ENCODE data around the gene LCE7A.

The LCE7A gene

GRCh38 chr1:152870831-152871730 lies 11.3 kb downstream of the LCE7A start:
- no peak overlapping the region for H3K27ac Mint-ChIP-seq
- no peaks in the 10 kb centered on the region for H3K9me3 Mint-ChIP-seq (ENCODE audit: low read depth)
- H3K36me3 Mint-ChIP-seq = no peaks in the 10 kb centered on the region
- no peak overlapping the region for H3K4me3 Mint-ChIP-seq
- no peaks in the 10 kb centered on the region for H3K4me1 Mint-ChIP-seq (ENCODE audit: low read depth)
- peaks cover 6% of the 10 kb centered on the region for H3K27me3 Mint-ChIP-seq

DNA sequence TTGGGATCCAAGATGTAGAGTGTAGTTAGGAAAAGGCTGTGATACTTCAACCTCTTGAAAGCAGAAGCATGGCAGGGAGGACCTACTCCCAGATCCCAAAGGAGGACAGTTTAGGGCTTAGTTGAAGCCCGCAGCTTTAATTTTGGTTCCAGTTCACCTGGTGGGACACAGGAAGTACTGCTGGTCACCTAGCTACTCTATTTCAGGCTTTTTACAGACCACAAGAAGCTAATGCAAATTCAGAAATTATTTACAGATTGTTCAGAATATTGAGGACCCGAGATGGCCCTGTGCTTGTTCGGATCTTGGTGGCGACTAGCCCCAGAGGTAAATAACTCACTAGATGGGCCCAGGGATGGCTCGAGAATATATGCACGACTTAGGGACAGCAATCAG lies 11.9 kb downstream of the LCE7A start:
- H3K9me3 Mint-ChIP-seq (ENCODE audit: low read depth) = no peaks in the 10 kb centered on the region
- H3K36me3 Mint-ChIP-seq = no peaks in the 10 kb centered on the region
- no peak overlapping the region for H3K27ac Mint-ChIP-seq
- H3K4me3 Mint-ChIP-seq = no peak overlapping the region
- no peaks in the 10 kb centered on the region for H3K4me1 Mint-ChIP-seq (ENCODE audit: low read depth)
- peaks cover 6% of the 10 kb centered on the region for H3K27me3 Mint-ChIP-seq

DNA sequence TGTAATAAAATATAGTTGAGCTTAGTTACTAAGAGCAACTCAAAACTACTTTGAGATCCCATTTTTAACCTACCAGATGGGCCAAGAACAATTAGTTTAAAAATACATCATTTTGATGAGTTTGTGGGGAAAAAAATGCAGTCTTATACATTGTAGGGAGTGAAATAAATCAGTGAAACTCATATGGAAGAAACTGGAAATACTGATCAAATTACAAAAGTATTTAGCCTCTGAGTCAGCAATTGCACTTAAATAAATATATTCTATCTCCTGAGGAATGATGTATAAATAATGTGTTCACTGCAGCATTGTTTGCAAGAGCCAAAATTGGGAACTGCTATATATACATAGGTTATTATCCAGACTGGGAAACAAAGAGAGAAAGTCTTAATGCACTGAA lies 13.7 kb downstream of the LCE7A start:
- Mint-ChIP-seq H3K9me3 (ENCODE audit: low read depth) (peaks cover 5% of the 10 kb centered on the region), H3K27ac (no peak overlapping the region)

GRCh38 chr1:152876827-152877226 lies 17.0 kb downstream of the LCE7A start:
- no peak overlapping the region for H3K4me3 Mint-ChIP-seq
- peaks cover 11% of the 10 kb centered on the region for H3K27me3 Mint-ChIP-seq
- no peaks in the 10 kb centered on the region for H3K36me3 Mint-ChIP-seq
- H3K4me1 Mint-ChIP-seq (ENCODE audit: low read depth) = no peaks in the 10 kb centered on the region
- H3K9me3 Mint-ChIP-seq (ENCODE audit: low read depth) = peaks cover 5% of the 10 kb centered on the region
- no peak overlapping the region for H3K27ac Mint-ChIP-seq

More for the DNA sequence above, 13.7 kb downstream of the LCE7A start:
- Mint-ChIP-seq H3K27me3 (peaks cover 12% of the 10 kb centered on the region), H3K36me3 (no peaks in the 10 kb centered on the region), H3K4me1 (ENCODE audit: low read depth) (no peaks in the 10 kb centered on the region), H3K4me3 (no peak overlapping the region)

DNA sequence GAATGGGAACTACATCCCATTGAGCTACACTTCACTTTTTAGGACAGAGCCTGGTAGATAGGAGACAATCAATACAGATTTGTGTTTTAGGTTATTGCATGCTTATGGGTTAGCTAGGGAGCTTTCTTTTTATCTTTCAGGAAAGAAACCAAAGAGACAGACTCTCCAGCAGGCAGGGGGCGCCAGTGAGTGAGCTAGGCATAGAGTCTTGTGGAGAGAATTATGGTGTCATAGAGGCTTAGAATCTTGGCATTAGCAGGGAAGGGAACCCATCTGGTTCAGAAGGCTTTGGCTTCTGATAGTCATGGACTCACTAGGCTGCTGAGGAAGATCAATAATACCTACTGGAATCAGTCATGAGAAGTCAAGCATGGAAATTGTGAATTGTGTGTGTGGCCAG lies 18.2 kb downstream of the LCE7A start, which contains the start of gene SMCP:
TSS of gene SMCP (plus strand) at position 281 of the 400 bp plus-strand sequence. CDS start 6,101 bp downstream, outside the sequence.
- Mint-ChIP-seq H3K36me3 (no peaks in the 10 kb centered on the region), H3K4me1 (ENCODE audit: low read depth) (no peaks in the 10 kb centered on the region), H3K27ac (no peak within 1 kb of the TSS), H3K9me3 (ENCODE audit: low read depth) (peaks cover 5% of the 10 kb centered on the region), H3K27me3 (peaks cover 7% of the 10 kb centered on the region), H3K4me3 (no peak within 1 kb of the TSS)

- H3K27ac Mint-ChIP-seq = no peak overlapping the region
- H3K4me1 Mint-ChIP-seq (ENCODE audit: low read depth) = no peaks in the 10 kb centered on the region
- no peak overlapping the region for H3K4me3 Mint-ChIP-seq
- H3K27me3 Mint-ChIP-seq = peaks cover 10% of the 10 kb centered on the region
- no peaks in the 10 kb centered on the region for H3K36me3 Mint-ChIP-seq
- H3K9me3 Mint-ChIP-seq (ENCODE audit: low read depth) = peaks cover 5% of the 10 kb centered on the region
Measured at GRCh38 chr1:152879559-152880198, 19.9 kb downstream of the LCE7A start.

DNA sequence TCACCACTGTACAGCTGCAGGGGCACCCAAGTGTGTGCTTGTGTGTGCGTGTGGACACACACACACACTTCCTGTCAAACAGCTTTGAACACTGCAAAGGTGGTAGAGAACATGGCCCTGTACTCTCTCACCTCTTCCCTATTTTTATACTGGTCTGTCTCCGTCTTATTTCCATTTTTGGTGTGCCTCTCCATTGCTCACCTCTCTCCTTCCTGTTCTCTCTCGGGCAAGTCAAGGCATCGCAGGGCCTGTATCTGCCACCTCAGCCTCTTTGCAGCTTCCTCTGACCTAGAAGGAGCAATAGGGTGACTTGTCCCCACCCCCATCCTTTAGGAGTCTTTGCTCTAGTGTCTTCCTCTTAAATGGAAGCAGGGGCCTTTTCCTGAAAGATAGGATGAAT lies 20.5 kb downstream of the LCE7A start:
- peaks cover 5% of the 10 kb centered on the region for H3K9me3 Mint-ChIP-seq (ENCODE audit: low read depth)
- H3K27me3 Mint-ChIP-seq = peaks cover 10% of the 10 kb centered on the region
- H3K36me3 Mint-ChIP-seq = no peaks in the 10 kb centered on the region
- H3K27ac Mint-ChIP-seq = no peak overlapping the region
- no peaks in the 10 kb centered on the region for H3K4me1 Mint-ChIP-seq (ENCODE audit: low read depth)
- H3K4me3 Mint-ChIP-seq = no peak overlapping the region

GRCh38 chr1:152880907-152881306 lies 21.1 kb downstream of the LCE7A start:
- Mint-ChIP-seq H3K4me1 (ENCODE audit: low read depth) (no peaks in the 10 kb centered on the region), H3K36me3 (no peaks in the 10 kb centered on the region), H3K27me3 (peaks cover 10% of the 10 kb centered on the region), H3K27ac (no peak overlapping the region), H3K9me3 (ENCODE audit: low read depth) (peaks cover 5% of the 10 kb centered on the region), H3K4me3 (no peak overlapping the region)

DNA sequence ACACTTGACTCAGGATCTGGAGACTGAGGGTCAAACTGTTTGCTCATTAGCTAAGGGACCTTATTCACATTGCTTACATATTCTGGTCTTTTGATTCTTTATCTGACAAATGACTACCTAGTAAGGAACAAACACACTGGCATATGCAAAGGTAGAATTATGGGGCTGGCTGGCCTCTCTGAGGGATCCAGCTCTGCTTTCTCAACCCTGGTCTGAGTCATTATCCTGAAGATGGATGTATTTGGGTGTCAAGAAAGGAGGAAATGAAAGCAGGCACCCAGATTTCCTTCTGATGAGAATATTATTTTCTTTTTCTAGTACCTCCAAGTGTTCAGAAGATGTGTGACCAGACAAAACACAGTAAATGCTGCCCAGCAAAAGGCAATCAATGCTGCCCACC lies 24.3 kb downstream of the LCE7A start:
- Mint-ChIP-seq H3K27me3 (peaks cover 3% of the 10 kb centered on the region), H3K27ac (no peak overlapping the region), H3K9me3 (ENCODE audit: low read depth) (no peaks in the 10 kb centered on the region), H3K36me3 (no peaks in the 10 kb centered on the region), H3K4me1 (ENCODE audit: low read depth) (no peaks in the 10 kb centered on the region), H3K4me3 (no peak overlapping the region)

- Mint-ChIP-seq H3K4me3 (no peak overlapping the region), H3K9me3 (ENCODE audit: low read depth) (no peaks in the 10 kb centered on the region), H3K36me3 (no peaks in the 10 kb centered on the region), H3K4me1 (ENCODE audit: low read depth) (no peaks in the 10 kb centered on the region), H3K27ac (no peak overlapping the region), H3K27me3 (peaks cover 3% of the 10 kb centered on the region)
Measured at GRCh38 chr1:152884506-152884905, 24.7 kb downstream of the LCE7A start.

DNA sequence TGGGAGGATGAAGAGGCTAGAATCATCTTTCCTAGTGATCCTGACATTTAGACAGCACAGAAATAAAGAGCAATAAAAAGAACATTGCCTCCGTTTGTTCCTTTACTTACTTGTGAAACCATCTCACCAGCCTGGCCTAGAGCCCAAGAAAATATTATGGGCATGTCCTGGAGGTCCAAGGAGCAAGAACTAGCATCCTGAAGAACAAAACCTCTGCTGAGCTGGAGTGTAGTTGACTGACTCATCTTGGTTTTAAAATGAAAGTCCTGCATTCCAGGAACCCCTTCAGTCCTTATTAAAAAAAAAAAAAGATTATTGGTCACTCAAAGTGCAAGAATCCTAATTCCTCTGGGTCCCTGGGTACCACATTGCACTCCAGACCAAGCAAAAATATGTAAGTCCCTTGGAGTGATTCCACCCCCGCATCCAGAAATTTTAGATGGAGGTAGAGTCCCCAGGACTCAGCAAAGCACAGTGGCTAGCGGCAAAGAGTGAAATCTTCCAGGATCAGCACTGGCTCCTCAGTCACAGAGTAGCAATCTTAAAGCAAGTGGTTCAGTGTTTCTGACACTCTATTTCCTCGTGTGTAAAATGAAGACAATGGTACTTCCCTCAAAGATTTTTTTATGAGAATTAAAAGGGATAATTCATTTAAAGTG lies 25.3 kb downstream of the LCE7A start:
- Mint-ChIP-seq H3K27ac (no peak overlapping the region), H3K36me3 (no peaks in the 10 kb centered on the region), H3K4me3 (no peak overlapping the region), H3K4me1 (ENCODE audit: low read depth) (no peaks in the 10 kb centered on the region), H3K27me3 (peaks cover 3% of the 10 kb centered on the region), H3K9me3 (ENCODE audit: low read depth) (no peaks in the 10 kb centered on the region)

DNA sequence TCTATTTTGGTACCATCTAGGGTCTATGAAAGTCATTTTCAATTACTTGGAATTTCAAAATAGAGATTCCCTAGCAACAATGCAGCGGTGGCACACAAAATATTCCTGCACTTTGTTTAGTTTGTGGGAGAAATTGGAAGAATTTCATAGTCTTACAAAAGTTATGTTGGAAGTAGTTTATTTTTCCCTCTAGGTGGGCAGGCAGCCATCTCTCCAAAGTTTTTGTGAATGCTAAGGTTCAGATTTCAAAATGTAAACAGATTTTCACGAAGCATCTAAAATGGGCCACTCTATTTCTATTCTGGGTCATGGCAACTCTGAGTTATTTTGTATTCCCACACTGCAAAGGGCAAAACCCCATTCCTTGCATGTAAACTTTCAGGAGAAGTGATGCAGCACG lies 26.3 kb downstream of the LCE7A start:
- Mint-ChIP-seq H3K36me3 (no peaks in the 10 kb centered on the region), H3K9me3 (ENCODE audit: low read depth) (no peaks in the 10 kb centered on the region)

GRCh38 chr1:152886758-152887409 lies 27.1 kb downstream of the LCE7A start:
- no peaks in the 10 kb centered on the region for H3K36me3 Mint-ChIP-seq
- H3K27me3 Mint-ChIP-seq = peaks cover 8% of the 10 kb centered on the region
- no peak overlapping the region for H3K4me3 Mint-ChIP-seq
- H3K9me3 Mint-ChIP-seq (ENCODE audit: low read depth) = no peaks in the 10 kb centered on the region
- H3K27ac Mint-ChIP-seq = no peak overlapping the region
- H3K4me1 Mint-ChIP-seq (ENCODE audit: low read depth) = no peaks in the 10 kb centered on the region

More for the DNA sequence above, 26.3 kb downstream of the LCE7A start:
- H3K4me3 Mint-ChIP-seq = no peak overlapping the region
- peaks cover 5% of the 10 kb centered on the region for H3K27me3 Mint-ChIP-seq
- H3K4me1 Mint-ChIP-seq (ENCODE audit: low read depth) = no peaks in the 10 kb centered on the region
- no peak overlapping the region for H3K27ac Mint-ChIP-seq

DNA sequence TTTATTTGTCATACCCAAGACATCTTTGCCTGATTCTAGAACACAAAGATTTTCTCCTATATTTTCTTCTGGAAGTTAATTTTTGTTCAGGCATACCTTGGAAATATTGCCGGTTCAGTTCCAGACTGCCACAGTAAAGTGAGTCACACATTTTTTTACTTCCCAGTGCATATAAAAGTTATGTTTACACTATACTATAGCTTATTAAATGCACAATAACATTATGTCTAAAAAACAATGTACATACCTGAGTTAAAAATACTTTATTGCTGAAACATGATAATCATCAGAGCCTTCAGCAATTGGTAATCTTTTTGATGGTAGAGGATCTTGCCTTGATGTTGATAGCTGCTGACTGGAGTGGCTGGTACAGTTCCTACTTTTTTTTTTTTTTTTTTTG lies 28.3 kb downstream of the LCE7A start:
- Mint-ChIP-seq H3K4me3 (no peak overlapping the region), H3K36me3 (no peaks in the 10 kb centered on the region), H3K4me1 (ENCODE audit: low read depth) (no peaks in the 10 kb centered on the region), H3K9me3 (ENCODE audit: low read depth) (no peaks in the 10 kb centered on the region), H3K27me3 (peaks cover 9% of the 10 kb centered on the region), H3K27ac (no peak overlapping the region)

GRCh38 chr1:152899027-152899426 lies 39.2 kb downstream of the LCE7A start:
- no peaks in the 10 kb centered on the region for H3K9me3 Mint-ChIP-seq (ENCODE audit: low read depth)
- H3K36me3 Mint-ChIP-seq = no peaks in the 10 kb centered on the region
- peaks cover 16% of the 10 kb centered on the region for H3K27me3 Mint-ChIP-seq
- no peak overlapping the region for H3K4me3 Mint-ChIP-seq
- no peak overlapping the region for H3K27ac Mint-ChIP-seq
- no peaks in the 10 kb centered on the region for H3K4me1 Mint-ChIP-seq (ENCODE audit: low read depth)
